GM12878 (cell line): ENCODE results near the gene LRRC4B. TPM values are rescaled to one million over a fixed set of nuclear protein-coding genes. Genes with fewer than 3 reads are reported as not detected.

Experiments
- ATAC-seq: fragments of 200-7000 bp; cut with Tn5 transposase; 3 replicates; pipeline ENCODE4 v1.9.1; 2020; ENCODE audit warnings: mild to moderate bottlenecking, moderate library complexity
- BruUV-seq: library from RNA; stranded (reverse); fragments of 400-500 nt; replicated peaks from 2 replicates; lab custom pipeline; 2021; lab: Mats Ljungman, UMichigan
- CTCF ChIA-PET: fragments of 300-600 bp; sonication (Branson Sonifier 250); formaldehyde crosslinking; extraction: SDS; loops from one replicate; lab custom pipeline; 2021; ENCODE audit warnings: inconsistent platforms; lab: Yijun Ruan, JAX
- POLR2A ChIA-PET: fragments of 350-600 bp; formaldehyde crosslinking; extraction: SDS; loops from one replicate; lab custom pipeline; 2021; ENCODE audit warnings: inconsistent platforms; lab: Charles Lee
- RAD21 ChIA-PET: fragments of 300-600 bp; sonication (Branson Sonifier 250); formaldehyde crosslinking; loops from one replicate; lab custom pipeline; 2023; ENCODE audit warnings: antibody characterized with exemption; ENCODE audit not compliant: unreplicated experiment; lab: Charles Lee
- SMC1A ChIA-PET: fragments of 300-600 bp; sonication (Branson Sonifier 250); formaldehyde crosslinking; loops from one replicate; lab custom pipeline; 2023; ENCODE audit not compliant: unreplicated experiment, uncharacterized antibody; lab: Charles Lee
- DNase-seq: peaks from one replicate; pipeline ENCODE4 v3.0.0-alpha.2; 2011; ENCODE audit warnings: low read depth, low spot score
- FAIRE-seq: peaks from 3 replicates; lab custom pipeline; 2011; peaks lifted over from hg19 to GRCh38; lab: Jason Lieb, UNC
- H2AFZ ChIP-seq: 2 replicates; pipeline ENCODE4 v1.6.0; 2011; ENCODE audit warnings: low read depth, low read length, control low read depth; ENCODE audit not compliant: control insufficient read depth
- H3K27ac ChIP-seq: 2 replicates; pipeline ENCODE4 v1.5.1; 2011; ENCODE audit warnings: control low read depth; ENCODE audit not compliant: control insufficient read depth, insufficient read depth
- H3K27me3 ChIP-seq, 2 experiments: replicated peaks in 1 of 2; 2 replicates each; pipeline versions ENCODE4 v1.6.0 to v1.6.1; 2011; ENCODE audit warnings: low read length in 1 of 2; ENCODE audit not compliant: control insufficient read depth in 2 of 2, insufficient read depth in 2 of 2
- H3K36me3 ChIP-seq, 2 experiments: 2 replicates each; pipeline ENCODE4 v1.5.1; 2011; ENCODE audit warnings: low read length in 1 of 2; ENCODE audit not compliant: control insufficient read depth in 2 of 2, insufficient read depth in 2 of 2
- H3K4me1 ChIP-seq: 2 replicates; pipeline ENCODE4 v1.6.1; 2011; ENCODE audit warnings: mild to moderate bottlenecking, low read length, moderate library complexity, mixed read lengths; ENCODE audit not compliant: control insufficient read depth, insufficient read depth
- H3K4me2 ChIP-seq: 2 replicates; pipeline ENCODE4 v1.6.0; 2011; ENCODE audit warnings: control low read depth; ENCODE audit not compliant: control insufficient read depth, insufficient read depth
- H3K4me3 ChIP-seq: fragments of 200-600 bp; sonication (generic); 2 replicates; pipeline ENCODE4 v1.5.1; 2016
- H3K79me2 ChIP-seq: 2 replicates; pipeline ENCODE4 v1.6.0; 2011; ENCODE audit warnings: low read length; ENCODE audit not compliant: control insufficient read depth, insufficient read depth
- H3K9ac ChIP-seq: 2 replicates; pipeline ENCODE4 v1.8.0; 2011; ENCODE audit warnings: low read length, control low read depth, mixed read lengths; ENCODE audit not compliant: control insufficient read depth, insufficient read depth
- H3K9me3 ChIP-seq: replicated peaks from 3 replicates; pipeline ENCODE4 v1.5.1; 2011; ENCODE audit warnings: mild to moderate bottlenecking, low read length; ENCODE audit not compliant: control insufficient read depth, insufficient read depth
- H4K20me1 ChIP-seq: 2 replicates; pipeline ENCODE4 v1.6.0; 2011; ENCODE audit not compliant: control insufficient read depth, insufficient read depth
- BCL11A ChIP-seq: IDR thresholded peaks from 2 replicates; pipeline ENCODE4 v1.6.1; 2011; ENCODE audit warnings: low read depth, low read length
- CEBPZ ChIP-seq: fragments of 150-350 bp; IDR thresholded peaks from 2 replicates; pipeline ENCODE4 v1.6.1; 2016; ENCODE audit warnings: low read depth, low read length
- HDGF ChIP-seq: fragments of 450-650 bp; IDR thresholded peaks from 2 replicates; pipeline ENCODE4 v1.6.1; 2016; ENCODE audit warnings: antibody characterized with exemption
- PKNOX1 ChIP-seq: fragments of 450-650 bp; IDR thresholded peaks from 2 replicates; pipeline ENCODE4 v1.6.1; 2016; ENCODE audit warnings: mild to moderate bottlenecking
- USF1 ChIP-seq: IDR thresholded peaks from 2 replicates; pipeline ENCODE4 v1.6.1; 2011; ENCODE audit warnings: borderline replicate concordance, low read depth, mild to moderate bottlenecking, moderate library complexity, mixed read lengths, low read length; ENCODE audit not compliant: insufficient read depth; ENCODE audit errors: extremely low read length
- ZZZ3 ChIP-seq: IDR thresholded peaks from 2 replicates; pipeline ENCODE4 v1.6.1; 2011; ENCODE audit warnings: low read depth; ENCODE audit not compliant: control insufficient read depth, insufficient read length
- WGBS: methylation state at CpG from one replicate; pipeline ENCODE4 v1.1.6; 2016; ENCODE audit warnings: low lambda C conversion rate; ENCODE audit not compliant: insufficient replicate concordance, insufficient coverage; ENCODE audit errors: missing lambda C conversion rate; 5-methylcytosine and 5-hydroxymethylcytosine counted together
- in situ Hi-C: fragments of 300-500 bp; cut with MboI; formaldehyde crosslinking; loops from 9 replicates; pipeline ENCODE4 v1.14.3; 2018; ENCODE audit warnings: mixed read lengths
- intact Hi-C: fragments of 100-400 bp; cut with micrococcal nuclease; formaldehyde crosslinking; loops from one replicate; pipeline ENCODE4 v1.14.2; 2022; ENCODE audit not compliant: unreplicated experiment
- polyA plus RNA-seq, 11 experiments: library from polyadenylated mRNA; depleted of rRNA in 4 of 11; unstranded in 6 of 11; stranded (reverse) in 5 of 11; fragments of >200 nt; fragmentation: Nextera tagmentation in 4 of 11; fragmentation: Illumina TruSeq in 1 of 11; extraction: Ambion mirVana in 4 of 11; extraction: Trizol in 1 of 11; gene quantifications; 1 replicate in 1 of 11; 2 replicates in 10 of 11; pipeline versions ENCODE4 v1.2.1 to v1.2.3, GENCODE V29; 2011 to 2016; ENCODE audit warnings: inconsistent platforms in 2 of 11, missing spikeins in 2 of 11, low read depth in 1 of 11
- total RNA-seq, 4 experiments: library from RNA; depleted of rRNA in 3 of 4; stranded (reverse); fragments of >200 nt in 3 of 4; fragmentation: Illumina TruSeq in 1 of 4; extraction: Trizol in 1 of 4; gene quantifications; 2 replicates each; pipeline versions ENCODE4 v1.2.1 to v1.2.3, GENCODE V29; 2013 to 2021

The LRRC4B gene
- total and polyA plus RNA-seq, 10 of the 15 experiments (the other 5 are each of a cell fraction or from before 2014, with no cell fraction given), result 0.14 TPM; not detected in 9

- CTCF ChIA-PET, result no interaction called here
- SMC1A ChIA-PET, result no interaction called here
- ATAC-seq (no peak), DNase-seq (no peak), FAIRE-seq (no peak)
- WGBS, result 89% methylated on average over 40 of the region's 40 CpGs
- intact Hi-C loops, result no loop called here
- no peak overlapping the region for H3K27ac ChIP-seq
- in situ Hi-C loops, result no loop called here
- H3K27me3 ChIP-seq, result no peaks in the 10 kb centered on the region
- no peaks in the 10 kb centered on the region for H4K20me1 ChIP-seq
- no TSS peak for BruUV-seq
- H3K9me3 ChIP-seq, result no peaks in the 10 kb centered on the region
- RAD21 ChIA-PET, result no interaction called here
- no peak overlapping the region for H3K9ac ChIP-seq
- no peaks in the 10 kb centered on the region for H3K36me3 ChIP-seq
- no peaks in the 10 kb centered on the region for H3K4me1 ChIP-seq
- no peaks in the 10 kb centered on the region for H3K79me2 ChIP-seq
- POLR2A ChIA-PET, result no interaction called here
- no peak overlapping the region for H3K4me2 ChIP-seq
- H2AFZ ChIP-seq, result no peak overlapping the region
- TF ChIP-seq ZZZ3 (no peak), HDGF (no peak), PKNOX1 (no peak), USF1 (no peak), BCL11A (no peak), CEBPZ (no peak)
- H3K4me3 ChIP-seq, result no peak overlapping the region
Measured at GRCh38 chr19:50519006-50519575, 49.1 kb downstream of the LRRC4B start.
